Mammary epithelial cell (primary cell): ENCODE measurements around the gene PLCG2.

Experiments
- EZH2 ChIP-seq: IDR thresholded peaks from 2 replicates; pipeline ENCODE4 v1.6.1; 2012; ENCODE audit warnings: low read length, inconsistent platforms, borderline replicate concordance
- TF ChIP-seq, protein P1 (sequence below), 2 donors: IDR thresholded peaks in 1 of 2; conservative IDR thresholded peaks in 1 of 2; 2 replicates each; pipeline ENCODE4 v1.5.1; 2011 to 2012; ENCODE audit warnings: inconsistent platforms in 2 of 2, low read length in 2 of 2, mild to moderate bottlenecking in 2 of 2, control low read depth in 1 of 2, low read depth in 1 of 2; ENCODE audit not compliant: insufficient read depth in 1 of 2; ENCODE audit errors: extremely low read depth in 1 of 2

GRCh38 chr16:81782236-81782635 lies 3.1 kb downstream of the PLCG2 start:
- TF ChIP-seq, protein P1, sequence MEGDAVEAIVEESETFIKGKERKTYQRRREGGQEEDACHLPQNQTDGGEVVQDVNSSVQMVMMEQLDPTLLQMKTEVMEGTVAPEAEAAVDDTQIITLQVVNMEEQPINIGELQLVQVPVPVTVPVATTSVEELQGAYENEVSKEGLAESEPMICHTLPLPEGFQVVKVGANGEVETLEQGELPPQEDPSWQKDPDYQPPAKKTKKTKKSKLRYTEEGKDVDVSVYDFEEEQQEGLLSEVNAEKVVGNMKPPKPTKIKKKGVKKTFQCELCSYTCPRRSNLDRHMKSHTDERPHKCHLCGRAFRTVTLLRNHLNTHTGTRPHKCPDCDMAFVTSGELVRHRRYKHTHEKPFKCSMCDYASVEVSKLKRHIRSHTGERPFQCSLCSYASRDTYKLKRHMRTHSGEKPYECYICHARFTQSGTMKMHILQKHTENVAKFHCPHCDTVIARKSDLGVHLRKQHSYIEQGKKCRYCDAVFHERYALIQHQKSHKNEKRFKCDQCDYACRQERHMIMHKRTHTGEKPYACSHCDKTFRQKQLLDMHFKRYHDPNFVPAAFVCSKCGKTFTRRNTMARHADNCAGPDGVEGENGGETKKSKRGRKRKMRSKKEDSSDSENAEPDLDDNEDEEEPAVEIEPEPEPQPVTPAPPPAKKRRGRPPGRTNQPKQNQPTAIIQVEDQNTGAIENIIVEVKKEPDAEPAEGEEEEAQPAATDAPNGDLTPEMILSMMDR (conservative IDR thresholded peaks at IDR 0.05 in 1 of 2, IDR thresholded peaks at IDR 0.05 in 1 of 2; ENCODE audit: extremely low read depth in 1 of 2, insufficient read depth in 1 of 2, low read depth in 1 of 2, low read length in 2 of 2), result no peak
- no peak for TF ChIP-seq EZH2
